GM18519 (cell line): ENCODE measurements around the gene NBPF1.
"Not testable (repeated sequence)": the region's sequence is repeated elsewhere in the genome, so short reads cannot be mapped to it uniquely, and the experiment has no call there.

ENCODE experiments used
- ATAC-seq: cut with Tn5 transposase; IDR thresholded peaks from one replicate; pipeline ENCODE4 v1.9.1; 2021; ENCODE audit warnings: mild to moderate bottlenecking, moderate library complexity; ENCODE audit not compliant: unreplicated experiment, low FRiP score

The NBPF1 gene

GRCh38 chr1:16608838-16609560 is 4.4 kb downstream of the NBPF1 start:
- ATAC-seq = no peak

GRCh38 chr1:16607853-16608815 is 5.2 kb downstream of the NBPF1 start:
- not testable (repeated sequence) for ATAC-seq

GRCh38 chr1:16607433-16607851 is 5.9 kb downstream of the NBPF1 start:
- no peak for ATAC-seq

GRCh38 chr1:16606666-16607432 is 6.5 kb downstream of the NBPF1 start:
- ATAC-seq = not testable (repeated sequence)

- ATAC-seq = no peak
Observed at GRCh38 chr1:16605532-16606505, 7.5 kb downstream of the NBPF1 start.

- no peak for ATAC-seq
Observed at GRCh38 chr1:16605213-16605525, 8.2 kb downstream of the NBPF1 start.

- not testable (repeated sequence) for ATAC-seq
Observed at GRCh38 chr1:16604514-16605212, 8.7 kb downstream of the NBPF1 start.

GRCh38 chr1:16603623-16604022 is 9.7 kb downstream of the NBPF1 start:
- not testable (repeated sequence) for ATAC-seq

GRCh38 chr1:16602336-16603011 is 10.9 kb downstream of the NBPF1 start:
- ATAC-seq = not testable (repeated sequence)

GRCh38 chr1:16600855-16601786 is 12.2 kb downstream of the NBPF1 start:
- ATAC-seq = not testable (repeated sequence)

GRCh38 chr1:16599326-16599725 is 14.0 kb downstream of the NBPF1 start:
- not testable (repeated sequence) for ATAC-seq

- ATAC-seq = not testable (repeated sequence)
Observed at GRCh38 chr1:16595216-16595615, 18.1 kb downstream of the NBPF1 start.

GRCh38 chr1:16591845-16592244 is 21.5 kb downstream of the NBPF1 start:
- ATAC-seq = not testable (repeated sequence)

GRCh38 chr1:16588081-16588480 is 25.3 kb downstream of the NBPF1 start:
- not testable (repeated sequence) for ATAC-seq

- not testable (repeated sequence) for ATAC-seq
Observed at GRCh38 chr1:16587639-16588038, 25.7 kb downstream of the NBPF1 start.

- ATAC-seq = not testable (repeated sequence)
Observed at GRCh38 chr1:16565324-16565723, 48.0 kb downstream of the NBPF1 start.

GRCh38 chr1:16561035-16561434 is 52.3 kb downstream of the NBPF1 start:
- not testable (repeated sequence) for ATAC-seq
